ENCODE data around the gene OR2F2. TPM values are rescaled to one million over a fixed set of nuclear protein-coding genes. Genes with fewer than 3 reads are reported as not detected.

The OR2F2 gene
- total RNA-seq, 4 donors from 2014 or later, result not detected

DNA sequence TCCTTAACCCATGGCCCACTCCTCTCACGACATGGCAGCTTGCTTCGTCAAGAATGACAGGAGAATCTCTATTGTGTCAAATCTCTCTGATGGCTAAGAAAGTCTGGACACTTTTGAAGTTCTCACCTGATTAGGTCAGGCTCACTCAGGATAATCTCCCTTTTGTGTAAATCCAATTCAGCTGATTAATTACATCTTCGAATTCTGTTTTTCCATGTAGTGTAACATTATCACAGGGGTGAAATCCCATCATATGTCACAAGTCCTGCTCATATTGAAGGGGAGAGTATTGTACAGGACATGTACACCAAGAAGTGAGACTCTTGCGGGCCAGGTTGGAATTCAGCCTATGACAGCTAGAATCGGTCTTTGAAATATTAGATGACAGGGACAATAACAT, 48.9 kb downstream of the OR2F2 start:
- Histone ChIP-seq H3K27me3 (no peaks in the 10 kb centered on the region), H3K4me3 (no peak overlapping the region), H3K9me3 (peaks cover 0 to 4% (median 0%) of the 10 kb centered on the region in 4 donors), H3K4me1 (peaks cover 0 to 8% (median 0%) of the 10 kb centered on the region in 4 donors), H3K36me3 (no peaks in the 10 kb centered on the region), H3K27ac (no peak overlapping the region)
- no peak for DNase-seq (ENCODE audit: low spot score in 2 of 2)
- WGBS, 2 donors, result 84 to 95% methylated on average over 5 of the region's 5 CpGs
- no peak for TF ChIP-seq POLR2A (IDR thresholded peaks at IDR 0.05)
- TF ChIP-seq EP300 (IDR thresholded peaks at IDR 0.05), result no peak
- TF ChIP-seq, protein P1, sequence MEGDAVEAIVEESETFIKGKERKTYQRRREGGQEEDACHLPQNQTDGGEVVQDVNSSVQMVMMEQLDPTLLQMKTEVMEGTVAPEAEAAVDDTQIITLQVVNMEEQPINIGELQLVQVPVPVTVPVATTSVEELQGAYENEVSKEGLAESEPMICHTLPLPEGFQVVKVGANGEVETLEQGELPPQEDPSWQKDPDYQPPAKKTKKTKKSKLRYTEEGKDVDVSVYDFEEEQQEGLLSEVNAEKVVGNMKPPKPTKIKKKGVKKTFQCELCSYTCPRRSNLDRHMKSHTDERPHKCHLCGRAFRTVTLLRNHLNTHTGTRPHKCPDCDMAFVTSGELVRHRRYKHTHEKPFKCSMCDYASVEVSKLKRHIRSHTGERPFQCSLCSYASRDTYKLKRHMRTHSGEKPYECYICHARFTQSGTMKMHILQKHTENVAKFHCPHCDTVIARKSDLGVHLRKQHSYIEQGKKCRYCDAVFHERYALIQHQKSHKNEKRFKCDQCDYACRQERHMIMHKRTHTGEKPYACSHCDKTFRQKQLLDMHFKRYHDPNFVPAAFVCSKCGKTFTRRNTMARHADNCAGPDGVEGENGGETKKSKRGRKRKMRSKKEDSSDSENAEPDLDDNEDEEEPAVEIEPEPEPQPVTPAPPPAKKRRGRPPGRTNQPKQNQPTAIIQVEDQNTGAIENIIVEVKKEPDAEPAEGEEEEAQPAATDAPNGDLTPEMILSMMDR (IDR thresholded peaks at IDR 0.05), result no peak

Other genes with a start within 250 kb of the OR2F2 start
- gene CTAGE6, start 177.5 kb upstream of the OR2F2 start, total RNA-seq, result 1 to 10 TPM in 2 of 4 donors, under 1 TPM in 1, not detected in 1; 0.90 to 2.0 (median 1.0) TPM
- gene TCAF1, start 33.1 kb upstream of the OR2F2 start, total RNA-seq, result 10 to 100 TPM; 32.7 to 61.2 (median 44.4) TPM
- not detected for gene OR2F1, start 19.6 kb downstream of the OR2F2 start, total RNA-seq
- not detected for gene OR6B1, start 65.1 kb downstream of the OR2F2 start, total RNA-seq
- gene OR2A5, start 113.7 kb downstream of the OR2F2 start, total RNA-seq, result not detected
- not detected for gene OR2A25, start 134.6 kb downstream of the OR2F2 start, total RNA-seq
- not detected for gene OR2A12, start 151.0 kb downstream of the OR2F2 start, total RNA-seq
- not detected for gene OR2A2, start 174.3 kb downstream of the OR2F2 start, total RNA-seq
- gene OR2A14, start 187.9 kb downstream of the OR2F2 start, total RNA-seq, result not detected
- 1 to 10 TPM in 2 of 4 donors, not detected in 2; 2.5 to 3.1 TPM for gene CTAGE4, start 248.2 kb downstream of the OR2F2 start, total RNA-seq

Data from tibial nerve (tissue), 4 donors.